GM21717 (cell line): ENCODE data around the gene FRMPD4.

Experiments used
- ATAC-seq: cut with Tn5 transposase; IDR thresholded peaks from one replicate; pipeline ENCODE4 v1.9.1; 2021; ENCODE audit warnings: mild to moderate bottlenecking, moderate library complexity; ENCODE audit not compliant: unreplicated experiment

FRMPD4 gene

DNA sequence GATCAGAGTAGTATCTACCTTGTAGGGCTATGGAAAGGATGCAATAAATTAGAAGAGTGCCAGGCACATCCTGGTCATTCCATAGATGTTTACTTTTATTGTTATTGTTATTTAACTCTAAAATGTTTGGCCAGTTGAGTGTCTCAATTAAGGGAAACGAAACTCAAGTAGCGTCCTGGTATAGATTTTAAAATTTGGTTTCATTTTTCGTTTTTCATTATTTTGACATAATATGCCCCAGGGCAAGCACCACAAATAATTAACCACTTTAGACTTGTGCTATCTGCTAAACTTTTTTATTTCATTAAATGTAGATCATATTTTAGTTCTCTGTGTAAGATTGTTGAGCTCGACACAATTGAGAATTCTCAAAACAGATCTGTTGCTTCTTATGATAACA is 473.2 kb downstream of the FRMPD4 start:
- ATAC-seq: peak; percentile 79

- ATAC-seq: no peak
Observed at GRCh38 chrX:12614266-12614665, 476.0 kb downstream of the FRMPD4 start.

- ATAC-seq: no peak
Observed at GRCh38 chrX:12615061-12615460, 476.8 kb downstream of the FRMPD4 start.

- ATAC-seq: no peak
Observed at GRCh38 chrX:12617241-12617640, 479.0 kb downstream of the FRMPD4 start.

DNA sequence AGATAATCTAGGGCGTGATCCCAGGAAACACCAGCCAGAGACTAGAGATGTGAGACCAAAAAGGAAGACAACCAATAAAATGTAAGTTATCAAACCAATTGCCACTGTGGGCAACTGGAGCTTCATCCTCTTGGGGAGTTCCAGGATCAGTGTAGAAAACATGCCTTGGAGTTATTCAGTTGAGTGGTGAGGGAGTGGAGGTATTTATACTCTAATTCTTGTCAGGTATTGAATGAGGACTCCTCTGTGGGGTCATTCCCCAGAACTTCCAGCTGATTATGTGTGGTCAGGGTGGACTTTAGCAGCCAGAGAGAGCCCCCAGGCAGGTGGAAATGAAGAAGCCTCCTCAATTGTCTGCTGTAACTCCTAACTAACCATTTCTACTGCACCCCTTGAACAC is 509.0 kb downstream of the FRMPD4 start:
- ATAC-seq: no peak

GRCh38 chrX:12648995-12649394 is 510.7 kb downstream of the FRMPD4 start:
- no peak for ATAC-seq

- peak; percentile 11 for ATAC-seq
Observed at GRCh38 chrX:12657433-12657832, 519.2 kb downstream of the FRMPD4 start.

- ATAC-seq: peak; percentile 95
Observed at GRCh38 chrX:12657881-12658280, 519.6 kb downstream of the FRMPD4 start.

- ATAC-seq: no peak
Observed at GRCh38 chrX:12661464-12661863, 523.2 kb downstream of the FRMPD4 start.

DNA sequence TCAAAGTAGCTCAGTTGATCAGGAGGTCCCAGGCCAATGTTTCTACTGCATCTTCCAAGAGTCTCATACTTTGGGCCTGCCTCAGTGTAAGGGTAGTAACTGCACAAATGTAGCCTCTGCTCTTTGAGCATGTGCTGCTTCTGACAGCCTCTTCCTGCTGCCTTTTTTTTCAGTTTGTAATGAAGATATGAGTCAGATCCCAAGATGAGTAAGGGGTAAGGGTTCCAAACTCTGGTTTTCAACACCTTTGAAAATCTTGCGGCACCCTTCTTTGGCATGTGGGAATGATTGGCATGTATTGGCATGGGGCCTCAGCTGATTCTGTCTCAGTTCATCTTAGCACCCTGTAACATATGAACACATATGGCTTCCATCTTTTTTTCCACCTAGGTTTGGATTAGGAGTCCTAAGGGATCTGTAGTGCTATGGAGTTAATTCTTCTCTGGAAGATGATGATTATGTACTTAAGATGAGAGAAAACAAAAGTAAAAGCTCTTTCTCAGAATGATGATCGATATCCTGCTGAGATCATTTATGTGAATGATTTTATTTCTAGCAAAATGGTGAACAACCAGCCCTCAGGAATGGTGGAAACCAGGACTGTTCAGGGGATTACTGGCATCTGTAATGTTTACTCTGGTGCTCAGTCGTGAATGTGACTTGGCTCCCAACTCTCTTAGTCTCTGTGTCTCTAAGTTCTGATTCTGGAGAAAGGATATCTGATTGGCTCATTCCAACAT is 534.3 kb downstream of the FRMPD4 start:
- no peak for ATAC-seq

DNA sequence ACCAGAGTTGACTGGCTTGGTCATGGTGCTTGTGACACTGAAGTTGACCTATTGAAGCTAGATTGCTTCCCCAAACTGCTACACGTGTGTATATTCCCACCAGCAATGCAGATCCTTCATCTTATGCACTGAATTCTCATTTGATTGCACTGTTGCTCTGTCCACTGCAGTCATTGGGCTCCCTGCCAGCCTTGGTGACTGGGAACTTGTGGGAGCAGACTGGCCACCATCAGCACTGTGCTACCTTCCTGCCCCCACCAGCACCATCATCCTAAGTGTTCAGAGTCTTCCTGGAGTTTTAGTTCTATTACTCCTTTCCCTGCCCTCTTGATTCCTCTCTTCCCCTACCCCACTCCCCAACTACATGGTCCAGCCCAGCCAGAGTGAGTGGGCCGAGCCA is 535.2 kb downstream of the FRMPD4 start:
- no peak for ATAC-seq

GRCh38 chrX:12679522-12679921 is 541.2 kb downstream of the FRMPD4 start:
- ATAC-seq: no peak

- ATAC-seq: no peak
Observed at GRCh38 chrX:12681047-12681446, 542.8 kb downstream of the FRMPD4 start.

DNA sequence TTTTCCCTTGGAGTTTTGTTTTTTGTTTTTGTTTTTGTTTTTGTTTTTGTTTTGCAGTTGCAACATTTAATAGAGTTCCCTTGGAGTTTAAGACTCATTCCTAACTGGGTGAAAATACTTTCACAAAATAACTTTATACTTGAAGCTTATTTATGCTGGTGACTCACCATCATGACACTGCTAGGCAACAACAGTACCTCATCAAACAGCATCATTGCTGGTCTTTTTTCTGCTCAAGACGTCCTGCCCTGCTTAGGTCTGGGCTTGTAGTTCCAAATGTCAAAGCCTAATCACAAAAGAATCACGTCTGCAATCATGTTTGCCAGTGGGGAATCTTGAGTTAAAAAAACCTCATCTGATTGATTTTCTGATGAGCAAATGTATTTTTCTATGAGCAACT is 547.3 kb downstream of the FRMPD4 start:
- no peak for ATAC-seq

- ATAC-seq: no peak
Observed at GRCh38 chrX:12686331-12686730, 548.1 kb downstream of the FRMPD4 start.

DNA sequence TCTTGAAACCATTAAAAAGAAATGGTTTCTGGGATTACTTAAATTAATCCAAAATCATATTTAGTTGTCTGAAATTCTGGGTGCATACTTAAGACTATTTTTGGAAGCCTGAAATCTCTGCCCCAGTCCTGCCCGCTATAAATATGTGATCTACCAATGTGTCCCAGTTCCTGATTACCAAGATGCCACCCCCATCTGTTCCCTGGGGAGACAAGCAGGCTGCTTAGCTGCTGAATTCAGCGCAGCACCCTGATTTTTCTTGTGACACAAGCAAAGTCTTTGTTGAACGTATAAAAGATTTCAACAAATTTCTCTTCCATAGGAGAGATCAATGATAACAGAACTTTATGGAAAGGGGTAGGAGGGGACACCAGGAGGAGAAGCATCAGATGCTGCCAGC is 552.4 kb downstream of the FRMPD4 start:
- no peak for ATAC-seq

- ATAC-seq: no peak
Observed at GRCh38 chrX:12693754-12694153, 555.5 kb downstream of the FRMPD4 start.

DNA sequence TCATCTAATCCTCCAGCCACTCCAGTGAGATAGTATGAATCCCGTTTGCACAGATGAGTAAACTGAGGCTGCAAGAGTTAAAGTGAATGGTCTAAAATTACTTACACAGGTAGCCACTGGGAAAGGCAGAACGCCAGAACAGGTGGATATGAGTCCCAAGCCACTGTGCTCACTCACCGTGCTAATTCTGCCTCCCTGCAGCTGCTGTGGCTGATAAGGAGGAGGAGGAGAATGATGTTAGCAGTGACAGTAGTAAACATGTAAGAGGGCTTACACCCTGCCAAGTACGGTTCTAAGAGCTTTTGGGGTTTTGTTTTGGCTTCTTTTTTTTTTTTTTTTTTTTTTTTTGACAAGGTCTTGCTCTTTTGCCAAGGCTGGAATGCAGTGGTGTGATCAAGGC is 562.5 kb downstream of the FRMPD4 start:
- no peak for ATAC-seq

GRCh38 chrX:12701628-12702027 is 563.4 kb downstream of the FRMPD4 start:
- ATAC-seq: peak; percentile 74

DNA sequence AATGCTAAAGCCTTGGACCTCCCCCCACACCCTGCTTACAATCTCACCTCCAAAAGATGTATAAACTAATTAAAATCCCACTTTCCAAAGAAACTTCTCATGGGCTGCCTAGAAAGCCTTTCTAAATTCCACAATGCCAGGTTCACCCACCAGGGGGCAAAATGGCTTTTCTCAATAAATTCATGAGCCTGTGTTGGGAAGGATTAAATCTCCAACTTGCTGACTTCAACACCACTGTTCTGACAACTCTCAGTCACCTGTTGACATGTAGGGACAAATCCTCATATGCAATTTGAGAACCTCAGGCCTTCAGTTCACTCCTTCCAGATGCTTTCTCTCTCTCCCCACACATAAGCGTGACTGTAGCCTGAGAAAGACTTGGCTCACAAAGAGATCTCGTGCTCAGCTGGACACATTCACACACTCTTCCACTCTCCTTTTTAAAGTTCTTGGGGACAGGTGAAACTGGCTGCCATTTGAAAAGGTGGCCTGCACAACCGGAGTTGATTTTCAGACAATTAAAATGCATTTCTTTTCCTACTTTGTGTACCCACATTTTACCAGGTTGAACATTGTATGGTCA is 564.3 kb downstream of the FRMPD4 start:
- no peak for ATAC-seq

GRCh38 chrX:12704706-12705105 is 566.4 kb downstream of the FRMPD4 start:
- no peak for ATAC-seq

DNA sequence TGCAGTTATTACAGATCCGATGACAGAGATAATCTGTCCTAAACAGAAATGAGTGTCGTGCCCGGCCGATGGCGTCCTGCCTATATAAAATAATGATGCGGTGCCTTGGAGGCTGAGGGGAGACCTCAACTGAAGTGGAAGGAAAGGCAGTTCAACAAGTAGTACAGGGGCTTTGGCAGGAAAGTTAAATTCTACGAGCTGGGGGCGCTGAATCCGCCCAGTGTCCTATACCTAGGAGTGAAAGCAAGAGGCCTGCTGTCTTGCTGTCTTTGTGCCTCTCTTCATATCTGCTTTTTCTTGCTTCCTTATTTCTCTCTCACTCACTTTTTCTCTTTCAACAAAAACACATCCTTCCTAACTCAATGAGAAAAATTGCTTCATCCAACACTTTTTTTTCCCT is 570.8 kb downstream of the FRMPD4 start:
- no peak for ATAC-seq
